ENCODE measurements around the gene CACNA1I. TPM values are rescaled to one million over a fixed set of nuclear protein-coding genes. Genes with fewer than 3 reads are reported as not detected.

Gene CACNA1I
- total RNA-seq, 3 donors from 2014 or later: 0.19 to 0.41 (median 0.20) TPM

DNA sequence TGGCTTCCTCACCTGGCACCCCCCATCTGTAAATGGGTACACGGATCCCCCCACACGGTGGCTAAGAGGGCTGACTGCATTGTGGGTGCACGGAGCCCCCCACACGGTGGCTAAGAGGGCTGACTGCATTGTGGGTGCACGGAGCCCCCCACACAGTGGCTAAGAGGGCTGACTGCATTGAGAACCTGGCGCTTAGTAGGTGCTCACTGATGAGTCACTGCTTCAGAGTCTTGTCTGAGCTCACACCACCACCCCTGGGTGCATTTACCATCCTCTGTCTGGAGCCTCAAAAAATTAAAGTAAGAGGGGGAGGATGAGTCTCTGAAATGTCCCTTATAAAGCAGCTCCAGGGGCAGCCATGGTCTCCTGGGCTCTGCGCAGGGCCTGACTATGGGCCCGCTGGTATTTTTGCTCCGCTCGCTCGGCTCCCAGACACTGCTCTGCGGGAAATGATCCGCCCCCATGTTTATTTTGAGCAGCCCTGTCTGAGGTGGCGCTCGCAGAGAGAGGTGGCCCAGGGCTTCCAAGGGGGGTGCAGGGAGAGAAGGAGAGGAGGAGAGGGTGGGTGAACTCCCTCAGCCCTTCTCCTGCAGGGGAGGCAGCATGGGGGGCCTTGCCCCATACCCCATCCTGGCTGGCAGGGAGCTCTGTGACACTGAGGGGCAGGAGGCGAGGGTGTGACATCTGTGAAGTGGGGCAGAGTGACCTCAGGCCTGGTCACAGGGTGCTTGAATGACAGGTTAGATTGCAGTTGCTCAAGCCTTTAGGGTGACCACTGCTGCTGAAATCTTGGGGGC is 82.6 kb downstream of the CACNA1I start:
- no peaks in the 10 kb centered on the region for H3K4me1 ChIP-seq (ENCODE audit: low read depth)
- no peaks in the 10 kb centered on the region for H3K9me3 ChIP-seq
- DNase-seq (no peak), ATAC-seq (no peak)
- intact Hi-C loops (cut with DNase I, micrococcal nuclease): no loop called here
- TF ChIP-seq, protein P1, sequence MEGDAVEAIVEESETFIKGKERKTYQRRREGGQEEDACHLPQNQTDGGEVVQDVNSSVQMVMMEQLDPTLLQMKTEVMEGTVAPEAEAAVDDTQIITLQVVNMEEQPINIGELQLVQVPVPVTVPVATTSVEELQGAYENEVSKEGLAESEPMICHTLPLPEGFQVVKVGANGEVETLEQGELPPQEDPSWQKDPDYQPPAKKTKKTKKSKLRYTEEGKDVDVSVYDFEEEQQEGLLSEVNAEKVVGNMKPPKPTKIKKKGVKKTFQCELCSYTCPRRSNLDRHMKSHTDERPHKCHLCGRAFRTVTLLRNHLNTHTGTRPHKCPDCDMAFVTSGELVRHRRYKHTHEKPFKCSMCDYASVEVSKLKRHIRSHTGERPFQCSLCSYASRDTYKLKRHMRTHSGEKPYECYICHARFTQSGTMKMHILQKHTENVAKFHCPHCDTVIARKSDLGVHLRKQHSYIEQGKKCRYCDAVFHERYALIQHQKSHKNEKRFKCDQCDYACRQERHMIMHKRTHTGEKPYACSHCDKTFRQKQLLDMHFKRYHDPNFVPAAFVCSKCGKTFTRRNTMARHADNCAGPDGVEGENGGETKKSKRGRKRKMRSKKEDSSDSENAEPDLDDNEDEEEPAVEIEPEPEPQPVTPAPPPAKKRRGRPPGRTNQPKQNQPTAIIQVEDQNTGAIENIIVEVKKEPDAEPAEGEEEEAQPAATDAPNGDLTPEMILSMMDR (IDR thresholded peaks at IDR 0.05): no peak
- H3K4me3 ChIP-seq: no peak overlapping the region
- H3K36me3 ChIP-seq (ENCODE audit: low read depth): no peaks in the 10 kb centered on the region

DNA sequence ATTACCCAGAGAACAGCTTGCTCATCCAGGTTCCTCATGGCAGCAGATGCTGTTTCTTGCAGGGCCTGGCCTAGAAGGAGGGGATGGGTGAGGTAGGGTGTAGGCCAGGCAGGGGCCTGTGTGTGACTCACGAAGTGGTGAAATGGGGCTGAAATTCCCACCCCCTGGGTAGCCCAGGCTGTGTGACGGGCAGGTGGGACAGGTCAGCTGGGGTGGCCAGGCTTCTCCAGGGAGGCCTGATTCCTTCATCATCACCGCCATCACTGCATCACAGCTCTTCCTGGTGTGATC is 83.2 kb downstream of the CACNA1I start:
- Histone ChIP-seq H3K4me1 (ENCODE audit: low read depth) (no peaks in the 10 kb centered on the region), H3K9me3 (no peaks in the 10 kb centered on the region), H3K4me3 (no peak overlapping the region), H3K36me3 (ENCODE audit: low read depth) (no peaks in the 10 kb centered on the region)
- TF ChIP-seq, protein P1 (IDR thresholded peaks at IDR 0.05): no peak
- no peak for ATAC-seq
- intact Hi-C loops (cut with DNase I, micrococcal nuclease): no loop called here
- no peak for DNase-seq

DNA sequence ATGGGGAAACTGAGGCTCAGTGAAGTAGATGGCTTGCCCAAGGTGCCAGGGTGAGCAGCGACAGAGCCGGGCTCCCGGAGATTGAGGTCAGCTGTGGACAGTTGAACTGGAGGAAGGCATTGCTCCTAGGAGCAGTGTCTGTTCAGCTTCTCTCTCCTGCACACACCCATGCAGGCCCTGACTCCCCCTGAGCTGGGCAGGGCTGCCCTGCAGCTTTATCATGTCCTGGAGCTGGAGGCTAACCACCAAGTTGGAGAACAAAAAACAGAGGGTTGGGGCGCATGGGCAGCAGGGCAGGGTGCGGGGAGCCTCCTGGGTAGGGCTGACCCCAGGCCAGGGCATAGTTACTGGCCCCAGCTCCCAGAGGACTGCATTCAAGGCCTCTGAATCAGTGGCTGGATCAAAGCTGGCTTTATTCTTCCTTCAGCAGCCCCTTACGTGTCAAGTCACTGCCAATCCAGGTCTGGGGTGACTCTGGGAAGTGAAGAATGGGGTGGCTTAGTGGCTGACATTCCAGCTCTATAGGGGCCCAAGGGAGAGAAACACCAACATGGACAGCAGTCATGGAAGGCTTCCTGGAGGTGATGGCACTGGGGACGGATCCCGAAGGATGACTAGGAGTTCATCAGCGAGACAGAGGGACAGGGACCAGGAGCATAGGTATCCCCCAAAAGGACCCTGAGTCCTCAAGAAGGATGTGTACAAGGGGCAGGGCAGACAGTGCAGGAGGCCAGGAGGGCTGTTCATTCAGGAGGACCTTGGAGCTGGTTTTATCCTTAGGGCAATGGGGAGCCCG is 83.8 kb downstream of the CACNA1I start:
- Histone ChIP-seq H3K36me3 (ENCODE audit: low read depth) (no peaks in the 10 kb centered on the region), H3K4me1 (ENCODE audit: low read depth) (no peaks in the 10 kb centered on the region), H3K9me3 (no peaks in the 10 kb centered on the region), H3K4me3 (no peak overlapping the region)
- intact Hi-C loops (cut with DNase I, micrococcal nuclease): no loop called here
- DNase-seq (no peak), ATAC-seq (no peak)
- TF ChIP-seq, protein P1 (IDR thresholded peaks at IDR 0.05): no peak

DNA sequence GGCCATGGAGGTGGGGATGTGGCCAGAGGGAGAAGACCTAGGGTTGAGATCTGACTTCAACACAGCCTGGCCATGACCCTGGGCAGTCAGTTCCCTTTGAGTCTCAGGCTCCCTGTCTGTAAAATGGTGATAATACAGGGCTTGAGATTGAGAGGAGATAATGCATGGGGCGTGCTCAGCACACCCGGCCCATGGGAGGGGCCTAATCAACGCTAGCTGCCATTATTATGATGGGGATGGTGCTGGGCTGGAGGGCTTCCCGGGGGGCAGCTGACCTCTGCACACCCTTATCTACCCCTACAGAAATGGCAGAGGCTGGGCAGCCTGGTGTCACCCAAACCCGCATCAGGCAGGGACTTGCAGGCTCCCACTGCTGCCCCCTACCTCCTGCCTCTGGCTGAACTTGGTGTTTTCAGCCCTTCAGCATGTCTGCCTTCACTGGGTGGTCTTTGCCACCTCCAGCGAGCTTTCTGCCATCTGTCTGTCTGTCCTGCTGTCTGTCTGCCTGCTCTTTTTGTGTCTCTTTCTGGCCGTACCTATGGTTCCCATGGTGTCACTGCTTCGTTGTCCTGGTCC is 84.5 kb downstream of the CACNA1I start:
- Histone ChIP-seq H3K36me3 (ENCODE audit: low read depth) (no peaks in the 10 kb centered on the region), H3K9me3 (no peaks in the 10 kb centered on the region), H3K4me1 (ENCODE audit: low read depth) (no peaks in the 10 kb centered on the region), H3K4me3 (no peak overlapping the region)
- DNase-seq (no peak), ATAC-seq (no peak)
- TF ChIP-seq, protein P1 (IDR thresholded peaks at IDR 0.05): no peak
- intact Hi-C loops (cut with DNase I, micrococcal nuclease): no loop called here

DNA sequence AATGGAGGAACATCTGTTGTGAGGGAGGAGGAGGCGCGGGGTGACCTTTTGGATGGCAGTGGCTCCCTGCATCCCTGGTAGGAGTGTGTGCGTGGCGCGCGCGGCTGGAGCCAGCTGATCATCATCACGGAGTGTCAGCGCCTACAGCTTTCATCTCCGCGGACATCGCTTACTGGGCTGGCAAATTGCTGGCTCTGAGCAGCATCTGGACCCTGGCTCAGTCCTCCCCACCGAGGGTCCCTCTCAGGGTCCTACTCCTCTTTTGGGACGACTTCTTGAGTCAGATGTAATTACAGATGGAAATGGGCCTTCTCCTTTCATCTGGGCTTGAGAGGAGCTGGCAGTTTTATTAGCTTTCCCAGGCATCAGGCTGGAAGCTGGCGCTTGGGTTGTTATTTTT is 85.3 kb downstream of the CACNA1I start:
- H3K4me3 ChIP-seq: no peak overlapping the region
- TF ChIP-seq, protein P1 (IDR thresholded peaks at IDR 0.05): no peak
- intact Hi-C loops (cut with DNase I, micrococcal nuclease): no loop called here
- no peaks in the 10 kb centered on the region for H3K9me3 ChIP-seq
- H3K4me1 ChIP-seq (ENCODE audit: low read depth): no peaks in the 10 kb centered on the region
- ATAC-seq: no peak
- H3K36me3 ChIP-seq (ENCODE audit: low read depth): no peaks in the 10 kb centered on the region
- DNase-seq: no peak

Measured in mucosa of descending colon (tissue), 3 donors.